WI38 (cell line): ENCODE measurements around the gene CLMP.

ENCODE experiments used
- H3K4me3 ChIP-seq: 2 replicates; pipeline ENCODE4 v1.5.1; 2011; ENCODE audit warnings: low read depth, mild to moderate bottlenecking, control low read depth, low read length
- TF ChIP-seq, protein P1 (sequence below): IDR thresholded peaks from 2 replicates; pipeline ENCODE4 v1.5.1; 2012; ENCODE audit warnings: low read depth, mild to moderate bottlenecking, control low read depth, low read length

Gene CLMP

DNA sequence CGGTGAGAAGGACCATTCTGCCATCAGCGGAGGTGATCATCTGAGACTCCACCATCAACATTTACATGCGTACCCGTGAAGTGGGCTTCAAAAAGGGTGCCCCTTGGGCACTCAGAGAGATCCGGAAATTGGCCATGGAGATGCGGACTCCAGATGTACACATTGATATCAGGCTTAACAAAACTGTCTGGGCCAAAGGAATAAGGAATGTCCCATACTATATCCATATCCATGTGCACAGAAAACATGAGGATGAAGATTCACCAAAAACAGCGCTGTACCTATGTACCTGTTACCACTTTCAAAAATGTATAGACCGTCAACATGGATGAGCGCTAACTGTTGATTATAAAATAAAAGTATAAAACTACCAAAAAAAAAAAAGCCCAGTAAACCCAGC, 143.9 kb downstream of the CLMP start:
- H3K4me3 ChIP-seq = no peak overlapping the region
- TF ChIP-seq, protein P1, sequence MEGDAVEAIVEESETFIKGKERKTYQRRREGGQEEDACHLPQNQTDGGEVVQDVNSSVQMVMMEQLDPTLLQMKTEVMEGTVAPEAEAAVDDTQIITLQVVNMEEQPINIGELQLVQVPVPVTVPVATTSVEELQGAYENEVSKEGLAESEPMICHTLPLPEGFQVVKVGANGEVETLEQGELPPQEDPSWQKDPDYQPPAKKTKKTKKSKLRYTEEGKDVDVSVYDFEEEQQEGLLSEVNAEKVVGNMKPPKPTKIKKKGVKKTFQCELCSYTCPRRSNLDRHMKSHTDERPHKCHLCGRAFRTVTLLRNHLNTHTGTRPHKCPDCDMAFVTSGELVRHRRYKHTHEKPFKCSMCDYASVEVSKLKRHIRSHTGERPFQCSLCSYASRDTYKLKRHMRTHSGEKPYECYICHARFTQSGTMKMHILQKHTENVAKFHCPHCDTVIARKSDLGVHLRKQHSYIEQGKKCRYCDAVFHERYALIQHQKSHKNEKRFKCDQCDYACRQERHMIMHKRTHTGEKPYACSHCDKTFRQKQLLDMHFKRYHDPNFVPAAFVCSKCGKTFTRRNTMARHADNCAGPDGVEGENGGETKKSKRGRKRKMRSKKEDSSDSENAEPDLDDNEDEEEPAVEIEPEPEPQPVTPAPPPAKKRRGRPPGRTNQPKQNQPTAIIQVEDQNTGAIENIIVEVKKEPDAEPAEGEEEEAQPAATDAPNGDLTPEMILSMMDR = no peak

DNA sequence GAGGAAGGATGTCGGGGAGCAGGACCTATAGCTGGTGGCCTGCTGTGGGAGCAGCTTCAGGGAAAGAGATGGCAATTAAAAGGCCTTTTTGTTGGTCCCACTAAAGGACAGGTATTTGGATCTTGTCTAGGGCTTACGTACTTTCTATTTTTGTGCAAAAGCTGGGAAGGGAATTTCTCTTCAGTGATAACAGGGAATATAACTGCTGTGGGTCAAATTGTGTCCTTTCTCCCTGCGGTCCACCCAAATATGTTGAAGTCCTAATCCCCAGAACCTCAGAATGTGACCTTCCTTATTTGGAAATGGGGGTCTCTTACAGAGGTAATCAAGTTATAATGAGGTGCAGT, 147.1 kb downstream of the CLMP start:
- TF ChIP-seq, protein P1 = no peak
- no peak overlapping the region for H3K4me3 ChIP-seq

DNA sequence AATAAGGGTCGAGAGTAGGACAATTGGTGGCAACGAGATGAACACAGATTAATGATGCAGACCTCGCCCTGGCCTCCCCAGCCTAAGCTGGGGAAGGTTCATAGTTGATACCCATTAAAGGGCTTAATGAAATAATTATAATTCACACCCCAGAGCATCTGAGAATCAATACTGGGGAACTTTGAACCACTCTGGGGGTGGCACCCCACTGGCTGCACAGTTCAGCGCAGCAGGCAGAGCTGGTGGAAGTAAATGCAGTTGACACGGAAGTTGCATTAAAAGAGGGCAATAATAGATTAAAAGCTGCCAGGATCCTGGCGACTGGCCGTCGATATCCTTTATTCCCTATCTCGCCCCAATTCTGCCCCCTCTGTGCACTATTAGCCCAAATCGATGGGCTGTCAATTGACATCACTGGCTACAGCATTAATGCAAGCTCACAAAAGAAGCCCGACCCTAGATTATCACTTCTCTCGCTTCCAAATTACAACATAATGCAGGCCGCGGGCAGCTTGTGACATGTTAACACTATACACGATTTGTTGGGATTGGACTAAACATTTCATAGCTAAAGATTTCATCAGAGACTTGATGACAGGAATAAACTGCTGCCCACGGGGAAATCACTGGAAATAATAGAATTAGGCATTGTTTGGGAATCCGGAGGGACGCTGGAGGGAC, 147.6 kb downstream of the CLMP start:
- H3K4me3 ChIP-seq = no peak overlapping the region
- TF ChIP-seq, protein P1 = no peak

DNA sequence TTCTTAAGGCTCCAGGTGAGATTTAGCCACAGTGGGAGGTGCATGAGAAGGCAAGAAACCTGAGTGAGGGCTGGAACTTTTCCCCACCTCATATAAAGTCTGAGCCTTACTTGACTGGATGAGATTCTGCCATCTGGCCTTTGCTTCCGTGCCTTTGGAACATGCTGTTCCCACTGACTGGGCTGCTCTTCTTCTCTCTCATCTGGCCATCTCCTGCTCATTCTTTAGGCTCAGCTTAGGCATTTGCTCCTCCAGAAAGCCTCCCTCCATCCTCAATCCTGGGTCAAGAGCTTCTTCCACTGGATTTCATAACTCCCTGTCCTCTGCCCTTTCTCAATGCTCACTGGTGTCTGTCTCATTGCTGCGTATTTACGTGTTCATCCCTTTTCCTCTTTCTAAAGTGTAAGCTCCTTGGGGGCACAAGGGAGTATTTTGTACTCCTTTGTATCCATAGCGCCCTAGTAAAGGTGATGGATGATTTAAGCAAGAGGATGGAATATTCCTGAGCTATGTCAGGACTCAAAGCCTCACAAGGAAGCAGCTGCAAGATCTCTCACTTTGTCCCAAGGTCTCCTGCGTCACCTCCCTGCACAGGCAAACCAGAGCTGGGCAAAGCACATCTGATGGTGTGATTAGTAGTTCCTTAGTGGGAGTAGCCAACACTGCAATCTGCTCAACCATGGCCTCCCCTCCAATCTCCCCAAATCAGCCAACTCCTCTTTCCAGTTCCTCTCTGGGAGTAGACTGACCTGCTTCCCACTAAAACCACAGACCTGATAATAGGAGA, 148.4 kb downstream of the CLMP start:
- no peak overlapping the region for H3K4me3 ChIP-seq
- TF ChIP-seq, protein P1 = no peak

DNA sequence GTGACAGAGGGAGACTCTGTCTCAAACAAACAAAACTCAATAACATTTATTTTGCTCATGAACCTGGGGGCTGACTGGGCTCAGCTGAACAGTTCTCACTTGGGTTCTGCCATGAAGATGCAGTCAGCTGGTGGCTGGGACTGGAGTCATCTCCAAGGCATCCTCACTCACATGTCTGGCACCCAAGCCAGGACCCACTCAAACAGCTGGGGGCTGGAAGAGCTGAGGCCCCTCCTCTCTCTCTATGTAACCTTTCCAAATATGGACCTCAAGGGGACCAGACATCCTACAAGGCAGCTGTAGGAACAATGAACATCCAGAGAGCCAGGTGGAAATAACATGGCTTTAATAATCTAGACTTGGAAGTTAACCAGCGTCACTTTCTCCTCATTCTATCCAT, 149.9 kb downstream of the CLMP start:
- TF ChIP-seq, protein P1 = no peak

DNA sequence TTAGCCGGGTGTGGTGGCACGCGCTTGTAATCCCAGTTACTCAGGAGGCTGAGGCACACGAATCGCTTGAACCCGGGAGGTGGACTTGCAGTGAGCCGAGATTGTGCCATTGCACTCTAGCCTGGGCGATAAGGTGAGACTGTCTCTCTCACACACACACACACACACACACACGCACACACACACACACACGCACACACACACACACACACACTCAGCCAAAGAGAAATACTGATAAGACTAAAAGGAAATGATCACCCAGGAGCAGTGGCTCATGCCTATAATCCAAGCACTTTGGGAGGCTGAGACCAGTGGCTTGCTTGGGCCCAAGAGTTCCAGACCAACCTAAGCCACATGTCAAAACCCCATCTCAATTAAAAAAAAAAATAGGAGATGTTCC, 153.9 kb downstream of the CLMP start:
- no peak overlapping the region for H3K4me3 ChIP-seq
- TF ChIP-seq, protein P1 = no peak

More for the DNA sequence above, 149.9 kb downstream of the CLMP start:
- no peak overlapping the region for H3K4me3 ChIP-seq

DNA sequence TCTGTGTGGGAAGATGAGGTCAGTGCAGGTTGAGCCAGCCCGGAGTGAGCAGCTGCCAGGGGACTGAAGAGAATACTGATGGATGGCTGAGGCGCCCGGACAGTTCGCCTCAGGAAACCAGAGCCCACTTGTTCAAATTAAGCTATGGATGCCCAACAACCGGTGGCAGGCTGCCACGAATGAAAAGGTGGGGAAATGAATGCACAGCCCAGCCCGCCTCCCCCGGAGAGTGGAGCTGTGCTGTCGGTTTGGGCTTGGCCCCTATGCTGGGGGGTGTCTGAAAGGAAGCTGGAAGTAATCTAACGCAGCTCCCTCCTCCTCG, 155.0 kb downstream of the CLMP start:
- TF ChIP-seq, protein P1 = no peak
- H3K4me3 ChIP-seq = no peak overlapping the region
